WERI-Rb-1 (cell line): ENCODE data around the gene DLL3.

ENCODE experiments used
- DNase-seq: peaks from one replicate; pipeline ENCODE4 v3.0.0-alpha.2; 2020
- H3K27ac ChIP-seq: fragments of 250-450 bp; sonication (Bioruptor Pico); 2 replicates; pipeline ENCODE4 v1.5.1; 2020; ENCODE audit warnings: mild to moderate bottlenecking, moderate library complexity
- H3K27me3 ChIP-seq: fragments of 250-450 bp; sonication (Bioruptor Pico); 2 replicates; pipeline ENCODE4 v1.5.1; 2021; ENCODE audit warnings: mild to moderate bottlenecking, low read depth, moderate library complexity; ENCODE audit not compliant: insufficient read depth, severe bottlenecking
- H3K36me3 ChIP-seq: fragments of 250-450 bp; sonication (Bioruptor Pico); 2 replicates; pipeline ENCODE4 v1.5.1; 2020; ENCODE audit warnings: mild to moderate bottlenecking, moderate library complexity
- H3K4me3 ChIP-seq: 2 replicates; pipeline ENCODE4 v1.5.1; 2011; ENCODE audit warnings: low read depth, mild to moderate bottlenecking, control low read depth, low read length
- H3K9me3 ChIP-seq: fragments of 250-450 bp; sonication (Bioruptor Pico); 2 replicates; pipeline ENCODE4 v1.5.1; 2021; ENCODE audit warnings: mild to moderate bottlenecking, moderate library complexity; ENCODE audit not compliant: severe bottlenecking
- TF ChIP-seq, protein P1 (sequence below): IDR thresholded peaks from 2 replicates; pipeline ENCODE4 v1.5.1; 2011; ENCODE audit warnings: low read depth, mild to moderate bottlenecking, control low read depth, inconsistent platforms, low read length

Gene DLL3

GRCh38 chr19:39494661-39495060, 4.1 kb upstream of the DLL3 start:
- Histone ChIP-seq H3K9me3 (no peaks in the 10 kb centered on the region), H3K27ac (no peak overlapping the region), H3K27me3 (no peaks in the 10 kb centered on the region), H3K36me3 (peaks cover 24% of the 10 kb centered on the region), H3K4me3 (no peak overlapping the region)
- TF ChIP-seq, protein P1, sequence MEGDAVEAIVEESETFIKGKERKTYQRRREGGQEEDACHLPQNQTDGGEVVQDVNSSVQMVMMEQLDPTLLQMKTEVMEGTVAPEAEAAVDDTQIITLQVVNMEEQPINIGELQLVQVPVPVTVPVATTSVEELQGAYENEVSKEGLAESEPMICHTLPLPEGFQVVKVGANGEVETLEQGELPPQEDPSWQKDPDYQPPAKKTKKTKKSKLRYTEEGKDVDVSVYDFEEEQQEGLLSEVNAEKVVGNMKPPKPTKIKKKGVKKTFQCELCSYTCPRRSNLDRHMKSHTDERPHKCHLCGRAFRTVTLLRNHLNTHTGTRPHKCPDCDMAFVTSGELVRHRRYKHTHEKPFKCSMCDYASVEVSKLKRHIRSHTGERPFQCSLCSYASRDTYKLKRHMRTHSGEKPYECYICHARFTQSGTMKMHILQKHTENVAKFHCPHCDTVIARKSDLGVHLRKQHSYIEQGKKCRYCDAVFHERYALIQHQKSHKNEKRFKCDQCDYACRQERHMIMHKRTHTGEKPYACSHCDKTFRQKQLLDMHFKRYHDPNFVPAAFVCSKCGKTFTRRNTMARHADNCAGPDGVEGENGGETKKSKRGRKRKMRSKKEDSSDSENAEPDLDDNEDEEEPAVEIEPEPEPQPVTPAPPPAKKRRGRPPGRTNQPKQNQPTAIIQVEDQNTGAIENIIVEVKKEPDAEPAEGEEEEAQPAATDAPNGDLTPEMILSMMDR: no peak
- no peak for DNase-seq

DNA sequence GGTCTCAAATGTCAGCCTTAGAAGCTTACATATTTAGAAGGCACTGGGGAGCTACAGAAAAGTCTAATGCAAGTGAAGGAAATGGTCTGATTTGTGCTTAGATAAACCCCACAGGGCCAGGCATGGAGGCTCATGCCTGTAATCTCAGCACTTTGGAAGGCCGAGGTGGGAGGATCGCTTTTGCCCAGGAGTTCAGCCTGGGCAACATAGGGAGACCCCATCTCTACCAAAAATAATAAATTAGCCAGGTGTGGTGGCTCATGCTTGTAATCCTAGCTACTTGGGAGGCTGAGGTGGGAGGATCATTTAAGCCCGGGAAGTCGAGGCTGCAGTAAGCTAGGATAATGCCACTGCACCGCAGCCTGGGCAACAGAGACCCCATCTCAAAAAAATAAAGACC, 2.7 kb upstream of the DLL3 start:
- DNase-seq: no peak
- TF ChIP-seq, protein P1: no peak
- H3K4me3 ChIP-seq: no peak overlapping the region
- H3K27ac ChIP-seq: no peak overlapping the region
- H3K27me3 ChIP-seq: no peaks in the 10 kb centered on the region
- peaks cover 10% of the 10 kb centered on the region for H3K36me3 ChIP-seq
- H3K9me3 ChIP-seq: no peaks in the 10 kb centered on the region

GRCh38 chr19:39497701-39497995, 1.1 kb upstream of the DLL3 start:
- Histone ChIP-seq H3K27ac (peak overlapping the region; percentile 78), H3K36me3 (peaks cover 6% of the 10 kb centered on the region), H3K9me3 (no peaks in the 10 kb centered on the region), H3K27me3 (no peaks in the 10 kb centered on the region), H3K4me3 (peak overlapping the region; percentile 73)
- no peak for DNase-seq
- TF ChIP-seq, protein P1: no peak

GRCh38 chr19:39497996-39498797, 550 bp upstream of the DLL3 start:
- Histone ChIP-seq H3K4me3 (peak overlapping the region; percentile 73), H3K27ac (peak overlapping the region; percentile 78), H3K27me3 (no peaks in the 10 kb centered on the region), H3K36me3 (peaks cover 8% of the 10 kb centered on the region), H3K9me3 (no peaks in the 10 kb centered on the region)
- TF ChIP-seq, protein P1: peak; percentile 31; the same call in 1 of the 2 replicates
- DNase-seq: peak; percentile 83

DNA sequence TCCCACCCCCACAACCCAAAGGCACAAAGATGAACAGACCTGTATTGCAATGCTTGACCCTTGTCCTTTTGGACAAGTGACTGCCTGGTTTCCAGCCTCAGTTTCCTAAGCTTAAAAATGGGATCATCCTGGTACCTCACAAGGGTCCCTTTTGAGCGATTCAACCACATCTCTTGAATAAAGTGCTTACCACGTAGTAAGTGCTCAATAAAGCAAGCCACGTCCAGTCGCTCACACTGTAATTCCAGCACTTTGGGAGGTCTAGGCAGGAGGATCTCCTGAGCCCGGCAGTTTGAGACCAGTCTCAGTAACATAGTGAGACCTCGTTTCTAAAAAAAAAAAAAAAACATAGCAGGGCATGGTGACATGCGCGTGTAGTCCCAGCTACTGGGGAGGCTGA, 1.2 kb downstream of the DLL3 start:
- H3K36me3 ChIP-seq: peaks cover 19% of the 10 kb centered on the region
- H3K9me3 ChIP-seq: no peaks in the 10 kb centered on the region
- DNase-seq: no peak
- H3K27ac ChIP-seq: no peak overlapping the region
- no peaks in the 10 kb centered on the region for H3K27me3 ChIP-seq
- TF ChIP-seq, protein P1: no peak
- H3K4me3 ChIP-seq: peak overlapping the region; percentile 73

- no peak for DNase-seq
- H3K27ac ChIP-seq: no peak overlapping the region
- H3K4me3 ChIP-seq: no peak overlapping the region
- H3K27me3 ChIP-seq: no peaks in the 10 kb centered on the region
- peaks cover 21% of the 10 kb centered on the region for H3K36me3 ChIP-seq
- no peaks in the 10 kb centered on the region for H3K9me3 ChIP-seq
- TF ChIP-seq, protein P1: no peak
These were observed 1.8 kb downstream of the DLL3 start for GRCh38 chr19:39500543-39500942.
